Panc1 (cell line): ENCODE measurements around the gene TNFRSF14. TPM values are rescaled to one million over a fixed set of nuclear protein-coding genes. Genes with fewer than 3 reads are reported as not detected.
A peak's percentile ranks its signal among the peaks of the same experiment; 100 is the strongest.

Experiments used
- ATAC-seq: fragments of 200-7000 bp; cut with Tn5 transposase; 2 replicates; pipeline ENCODE4 v1.9.1; 2020; ENCODE audit warnings: mild to moderate bottlenecking, moderate library complexity
- BruUV-seq: library from RNA; stranded (reverse); fragments of 400-500 nt; replicated peaks from 2 replicates; lab custom pipeline; 2021; lab: Mats Ljungman, UMichigan
- CTCF ChIA-PET: fragments of 300-600 bp; sonication (Branson Sonifier 250); formaldehyde crosslinking; loops from one replicate; lab custom pipeline; 2022; ENCODE audit warnings: antibody characterized with exemption; lab: Charles Lee
- POLR2A ChIA-PET: fragments of 300-600 bp; sonication (Branson Sonifier 250); formaldehyde crosslinking; loops from one replicate; lab custom pipeline; 2022; ENCODE audit warnings: antibody characterized with exemption; lab: Charles Lee
- DNase-seq: peaks from one replicate; pipeline ENCODE4 v3.0.0-alpha.2; 2010; ENCODE audit warnings: low read depth, low spot score
- H3K27ac ChIP-seq: 2 replicates; pipeline ENCODE4 v1.5.1; 2011; ENCODE audit warnings: mild to moderate bottlenecking, low read length, inconsistent platforms
- H3K27me3 ChIP-seq: fragments of 200-500 bp; sonication (Bioruptor generic); 2 replicates; pipeline ENCODE4 v1.6.0; 2014; ENCODE audit warnings: low read length, inconsistent platforms; ENCODE audit not compliant: control insufficient read depth, insufficient read depth
- H3K36me3 ChIP-seq: fragments of 200-500 bp; sonication (Bioruptor generic); 2 replicates; pipeline ENCODE4 v1.5.1; 2014; ENCODE audit warnings: inconsistent platforms, mild to moderate bottlenecking, low read length, moderate library complexity; ENCODE audit not compliant: control insufficient read depth, insufficient read depth
- H3K4me1 ChIP-seq: 2 replicates; pipeline ENCODE4 v1.5.1; 2011; ENCODE audit warnings: inconsistent platforms, mild to moderate bottlenecking, low read length, moderate library complexity; ENCODE audit not compliant: control insufficient read depth, insufficient read depth
- H3K4me3 ChIP-seq, 2 experiments: 2 replicates each; pipeline ENCODE4 v1.5.1; 2011 to 2012; ENCODE audit warnings: low read depth in 2 of 2, low read length in 2 of 2, mild to moderate bottlenecking in 2 of 2, inconsistent platforms in 1 of 2, moderate library complexity in 1 of 2
- H3K9me3 ChIP-seq: fragments of 200-500 bp; sonication (Bioruptor generic); 2 replicates; pipeline ENCODE4 v1.5.1; 2014; ENCODE audit warnings: low read depth, mild to moderate bottlenecking, inconsistent platforms, low read length, moderate library complexity; ENCODE audit not compliant: control insufficient read depth, insufficient read depth
- CTCF ChIP-seq: fragments of 450-650 bp; IDR thresholded peaks from 2 replicates; pipeline ENCODE4 v1.5.1; 2017; ENCODE audit warnings: mild to moderate bottlenecking
- POLR2AphosphoS5 ChIP-seq: IDR thresholded peaks from 2 replicates; pipeline ENCODE4 v1.6.1; 2012; ENCODE audit warnings: mild to moderate bottlenecking, low read depth, low read length, moderate library complexity
- REST ChIP-seq, 2 experiments: IDR thresholded peaks; 2 replicates each; pipeline ENCODE4 v1.6.1; 2011 to 2012; ENCODE audit warnings: low read depth in 2 of 2, control low read depth in 1 of 2, low read length in 1 of 2, mild to moderate bottlenecking in 1 of 2, moderate library complexity in 1 of 2; ENCODE audit not compliant: insufficient read depth in 1 of 2
- SIN3A ChIP-seq: IDR thresholded peaks from 2 replicates; pipeline ENCODE4 v1.6.1; 2012; ENCODE audit warnings: low read depth, mild to moderate bottlenecking, low read length, moderate library complexity, borderline replicate concordance; ENCODE audit not compliant: insufficient read depth
- TCF7L2 ChIP-seq: IDR thresholded peaks from 2 replicates; pipeline ENCODE4 v1.6.1; 2011; ENCODE audit warnings: mild to moderate bottlenecking, low read depth, low read length, inconsistent platforms
- in situ Hi-C: cut with HindIII; loops from 2 replicates; pipeline ENCODE4 v1.10.0; 2016; ENCODE audit warnings: low sequenced_read_pairs, low pct_unique_long_range_greater_than_20kb
- intact Hi-C: fragments of 100-400 bp; cut with micrococcal nuclease; formaldehyde crosslinking; loops from one replicate; pipeline ENCODE4 v1.10.0; 2022; ENCODE audit not compliant: unreplicated experiment
- total RNA-seq: library from RNA; stranded (reverse); gene quantifications from one replicate; pipeline ENCODE4 v1.2.1, GENCODE V29; 2021; ENCODE audit not compliant: unreplicated experiment

TNFRSF14 gene
- total RNA-seq, 1 experiment from 2014 or later, result 20.1 TPM

GRCh38 chr1:2507744-2508155 is 48.4 kb upstream of the TNFRSF14 start:
- H3K36me3 ChIP-seq, result no peaks in the 10 kb centered on the region; the same call in none of the 2 replicates
- POLR2A ChIA-PET, result interaction anchor here (0.7 kb wide), 1 partner anchor 29 kb away, joined by 3 read pairs; no protein-coding TSS in a partner anchor
- in situ Hi-C loops, result no loop called here

GRCh38 chr1:2508180-2508579 is 48.0 kb upstream of the TNFRSF14 start:
- ChIA-PET CTCF (interaction anchor here (0.6 kb wide), 1 partner anchor 15 kb away, joined by 3 read pairs; no protein-coding TSS in a partner anchor), POLR2A (no interaction called here)
- Histone ChIP-seq H3K4me3 (no peak overlapping the region), H3K27ac (no peak overlapping the region), H3K4me1 (peaks cover 25% of the 10 kb centered on the region), H3K36me3 (no peaks in the 10 kb centered on the region; the same call in none of the 2 replicates), H3K9me3 (no peaks in the 10 kb centered on the region), H3K27me3 (no peaks in the 10 kb centered on the region)
- BruUV-seq, result no TSS peak
- TF ChIP-seq POLR2AphosphoS5, result no peak
- no peak for TF ChIP-seq TCF7L2
- TF ChIP-seq REST (IDR thresholded peaks at IDR 0.05; ENCODE audit: insufficient read depth in 1 of 2, low read depth in 2 of 2, low read length in 1 of 2), result no peak
- TF ChIP-seq CTCF, result no peak
- TF ChIP-seq SIN3A, result no peak
- intact Hi-C loops (no loop called here), in situ Hi-C loops (no loop called here)
- no peak for ATAC-seq
- no peak for DNase-seq

More at GRCh38 chr1:2507744-2508155, 48.4 kb upstream of the TNFRSF14 start:
- intact Hi-C loops, result no loop called here
- BruUV-seq, result no TSS peak
- H3K27ac ChIP-seq, result no peak overlapping the region
- H3K4me3 ChIP-seq, result no peak overlapping the region
- TF ChIP-seq REST (IDR thresholded peaks at IDR 0.05; ENCODE audit: insufficient read depth in 1 of 2, low read depth in 2 of 2, low read length in 1 of 2) (peak; percentile 75 to 84), POLR2AphosphoS5 (peak; percentile 37; the same call in 1 of the 2 replicates), SIN3A (no peak)
- CTCF ChIA-PET, result interaction anchor here (0.6 kb wide), 1 partner anchor 14 kb away, joined by 3 read pairs; no protein-coding TSS in a partner anchor
- ATAC-seq (no peak), DNase-seq (no peak)
- no peaks in the 10 kb centered on the region for H3K27me3 ChIP-seq
- H3K4me1 ChIP-seq, result peaks cover 25% of the 10 kb centered on the region
- H3K9me3 ChIP-seq, result no peaks in the 10 kb centered on the region
